SK-N-SH (cell line): ENCODE data around the gene MRPL54. TPM values are rescaled to one million over a fixed set of nuclear protein-coding genes. Genes with fewer than 3 reads are reported as not detected.

Experiments
- CTCF ChIA-PET: fragments of 300-600, 350-600 bp; formaldehyde crosslinking; extraction: SDS; loops from one replicate; lab custom pipeline; 2021; lab: Yijun Ruan, JAX
- POLR2A ChIA-PET: fragments of 350-600 bp; sonication (Branson Sonifier 250); formaldehyde crosslinking; extraction: SDS; loops from one replicate; lab custom pipeline; 2020; ENCODE audit warnings: antibody characterized with exemption, inconsistent platforms; lab: Yijun Ruan, JAX
- DNase-seq: peaks from one replicate; pipeline ENCODE4 v3.0.0; 2012
- H2AFZ ChIP-seq: fragments of 200-600 bp; sonication (generic); 2 replicates; pipeline ENCODE4 v1.8.1; 2016; ENCODE audit warnings: antibody characterized with exemption, mild to moderate bottlenecking, low read depth
- H3F3A ChIP-seq: fragments of 200-600 bp; sonication (generic); replicated peaks from 2 replicates; pipeline ENCODE3; 2016; ENCODE audit warnings: antibody characterized with exemption, mild to moderate bottlenecking; ENCODE audit not compliant: insufficient read depth
- H3K27ac ChIP-seq, 2 experiments: fragments of 200-500 bp in 1 of 2; fragments of 200-600 bp in 1 of 2; sonication (Bioruptor generic) in 1 of 2; sonication (generic), shearing (Covaris generic) in 1 of 2; 2 replicates each; pipeline versions ENCODE4 v1.5.1 to v1.6.1; 2014 to 2016; ENCODE audit warnings: low read depth in 2 of 2, inconsistent platforms in 1 of 2, low read length in 1 of 2, mild to moderate bottlenecking in 1 of 2, mixed read lengths in 1 of 2
- H3K27me3 ChIP-seq: fragments of 200-600 bp; sonication (generic), shearing (Covaris generic); 2 replicates; pipeline ENCODE4 v1.6.1; 2016; ENCODE audit warnings: mixed run types; ENCODE audit not compliant: insufficient read depth
- H3K36me3 ChIP-seq, 2 experiments: fragments of 200-500 bp in 1 of 2; fragments of 200-600 bp in 1 of 2; sonication (Bioruptor generic) in 1 of 2; sonication (generic) in 1 of 2; replicated peaks in 1 of 2; 2 replicates each; pipeline versions ENCODE3 to v1.5.1; 2014 to 2016; ENCODE audit warnings: low read length in 1 of 2, mild to moderate bottlenecking in 1 of 2; ENCODE audit not compliant: insufficient read depth in 2 of 2, control insufficient read depth in 1 of 2
- H3K4me1 ChIP-seq, 2 experiments: fragments of 200-500 bp in 1 of 2; fragments of 200-600 bp in 1 of 2; sonication (Bioruptor generic) in 1 of 2; sonication (generic), shearing (Covaris generic) in 1 of 2; 2 replicates each; pipeline versions ENCODE4 v1.5.1 to v1.6.1; 2014 to 2016; ENCODE audit warnings: low read depth in 1 of 2, low read length in 1 of 2, mixed run types in 1 of 2; ENCODE audit not compliant: insufficient read depth in 2 of 2, control insufficient read depth in 1 of 2
- H3K4me2 ChIP-seq: fragments of 200-600 bp; sonication (generic), shearing (Covaris generic); 2 replicates; pipeline ENCODE4 v1.6.1; 2017; ENCODE audit warnings: mixed run types
- H3K4me3 ChIP-seq, 2 experiments: fragments of 200-500 bp in 1 of 2; fragments of 200-600 bp in 1 of 2; sonication (Bioruptor generic) in 1 of 2; sonication (generic), shearing (Covaris generic) in 1 of 2; 2 replicates each; pipeline versions ENCODE4 v1.5.1 to v1.8.1; 2014 to 2016; ENCODE audit warnings: low read depth in 2 of 2, inconsistent platforms in 1 of 2, low read length in 1 of 2, mild to moderate bottlenecking in 1 of 2, mixed read lengths in 1 of 2, moderate library complexity in 1 of 2
- H3K79me2 ChIP-seq: fragments of 200-600 bp; sonication (generic); 2 replicates; pipeline ENCODE4 v1.8.1; 2017; ENCODE audit warnings: mild to moderate bottlenecking; ENCODE audit not compliant: insufficient read depth
- H3K9ac ChIP-seq: fragments of 200-600 bp; sonication (generic); 2 replicates; pipeline ENCODE4 v1.6.1; 2017; ENCODE audit warnings: mixed run types
- H3K9me2 ChIP-seq: fragments of 200-600 bp; sonication (generic); 2 replicates; pipeline ENCODE4 v1.6.1; 2017; ENCODE audit warnings: mixed run types
- H3K9me3 ChIP-seq: fragments of 200-600 bp; sonication (generic); 2 replicates; pipeline ENCODE4 v1.6.1; 2017; ENCODE audit warnings: mixed run types, mild to moderate bottlenecking, moderate library complexity
- H4K20me1 ChIP-seq: fragments of 200-600 bp; sonication (generic); 2 replicates; pipeline ENCODE4 v1.6.1; 2017; ENCODE audit warnings: mild to moderate bottlenecking, mixed run types; ENCODE audit not compliant: insufficient read depth
- FOXM1 ChIP-seq: IDR thresholded peaks from 2 replicates; pipeline ENCODE4 v1.4.0; 2012; ENCODE audit warnings: low read depth, mild to moderate bottlenecking
- GABPA ChIP-seq: IDR thresholded peaks from 2 replicates; pipeline ENCODE4 v1.4.0; 2012; ENCODE audit warnings: low read depth, mild to moderate bottlenecking
- GATA2 ChIP-seq: sonication (generic); formaldehyde crosslinking; IDR thresholded peaks from 2 replicates; pipeline ENCODE4 v1.5.0; 2020; ENCODE audit warnings: mild to moderate bottlenecking, missing genetic modification reagents
- IRF3 ChIP-seq: fragments of 150-350 bp; IDR thresholded peaks from 2 replicates; pipeline ENCODE4 v1.6.1; 2016; ENCODE audit warnings: mild to moderate bottlenecking, low read depth, low read length
- MAX ChIP-seq: IDR thresholded peaks from 2 replicates; pipeline ENCODE4 v1.4.0; 2012; ENCODE audit warnings: low read depth
- MEF2A ChIP-seq: IDR thresholded peaks from 2 replicates; pipeline ENCODE4 v1.4.0; 2012; ENCODE audit warnings: low read depth, borderline replicate concordance
- MXI1 ChIP-seq: IDR thresholded peaks from 2 replicates; pipeline ENCODE4 v1.6.1; 2012; ENCODE audit warnings: mild to moderate bottlenecking, low read depth, low read length, improper control_type of control experiment
- NFIC ChIP-seq: IDR thresholded peaks from 2 replicates; pipeline ENCODE4 v1.4.0; 2012; ENCODE audit warnings: borderline replicate concordance
- RAD21 ChIP-seq: IDR thresholded peaks from 2 replicates; pipeline ENCODE4 v1.6.1; 2012; ENCODE audit warnings: mild to moderate bottlenecking, low read length
- REST ChIP-seq: IDR thresholded peaks from 2 replicates; pipeline ENCODE4 v1.6.1; 2012; ENCODE audit warnings: mild to moderate bottlenecking, low read depth, low read length, moderate library complexity
- RFX5 ChIP-seq: IDR thresholded peaks from 2 replicates; pipeline ENCODE4 v1.6.1; 2012; ENCODE audit warnings: mild to moderate bottlenecking, improper control_type of control experiment, low read length
- SMC3 ChIP-seq: IDR thresholded peaks from 2 replicates; pipeline ENCODE4 v1.6.1; 2012; ENCODE audit warnings: low read depth, low read length, improper control_type of control experiment
- TAF1 ChIP-seq: IDR thresholded peaks from 2 replicates; pipeline ENCODE4 v1.6.1; 2012; ENCODE audit warnings: low read depth, mild to moderate bottlenecking, low read length, moderate library complexity, borderline replicate concordance
- TCF12 ChIP-seq: IDR thresholded peaks from 2 replicates; pipeline ENCODE4 v1.4.0; 2012
- USF1 ChIP-seq: IDR thresholded peaks from 2 replicates; pipeline ENCODE4 v1.4.0; 2012; ENCODE audit warnings: low read depth, borderline replicate concordance
- WGBS: methylation state at CpG from one replicate; pipeline ENCODE4 v1.1.6; 2017; ENCODE audit warnings: low lambda C conversion rate; 5-methylcytosine and 5-hydroxymethylcytosine counted together
- polyA plus RNA-seq, 3 experiments: library from polyadenylated mRNA; depleted of rRNA; stranded (reverse); fragments of >200 nt; gene quantifications; 2 replicates each; pipeline ENCODE4 v1.2.3, GENCODE V29; 2012

The MRPL54 gene
- polyA plus RNA-seq, 1 of the 3 experiments (the other 2 are of a cell fraction) = 125 TPM

GRCh38 chr19:3775831-3776230, 13.3 kb downstream of the MRPL54 start:
- H2AFZ ChIP-seq = no peak overlapping the region
- POLR2A ChIA-PET = no interaction called here
- H3K27ac ChIP-seq = no peak overlapping the region
- no peak overlapping the region for H3K4me3 ChIP-seq
- no peak for DNase-seq
- H4K20me1 ChIP-seq = no peaks in the 10 kb centered on the region
- H3K4me2 ChIP-seq = no peak overlapping the region
- peaks cover 22% of the 10 kb centered on the region for H3K27me3 ChIP-seq
- H3F3A ChIP-seq = no peaks in the 10 kb centered on the region
- H3K36me3 ChIP-seq = no peaks in the 10 kb centered on the region
- H3K4me1 ChIP-seq = no peaks in the 10 kb centered on the region
- CTCF ChIA-PET = interaction anchor here (0.8 kb wide), 1 partner anchor 54 kb away, joined by 3 read pairs; no protein-coding TSS in a partner anchor
- WGBS = 69% methylated on average over 3 of the region's 5 CpGs
- no peaks in the 10 kb centered on the region for H3K79me2 ChIP-seq
- TF ChIP-seq RFX5 (no peak), GATA2 (CRISPR knock-in tag) (no peak), MEF2A (no peak), IRF3 (no peak), MXI1 (no peak), REST (no peak), TAF1 (no peak), MAX (no peak), USF1 (no peak), FOXM1 (no peak), SMC3 (no peak)
- no peaks in the 10 kb centered on the region for H3K9me2 ChIP-seq
- no peak overlapping the region for H3K9ac ChIP-seq
- no peaks in the 10 kb centered on the region for H3K9me3 ChIP-seq

- no peak for DNase-seq
- no peaks in the 10 kb centered on the region for H3K36me3 ChIP-seq
- 0 out of 2 replicates have a peak, but pooled peaks cover 2% of the 10 kb centered on the region for H3K9me3 ChIP-seq
- no peak overlapping the region for H3K4me2 ChIP-seq
- H3K27ac ChIP-seq = no peak overlapping the region
- 66% methylated on average over 1 of the region's 1 CpG for WGBS
- H3F3A ChIP-seq = no peaks in the 10 kb centered on the region
- TF ChIP-seq GABPA = no peak
- no peak for TF ChIP-seq MEF2A
- no peak for TF ChIP-seq RAD21
- TF ChIP-seq NFIC = no peak
- TF ChIP-seq SMC3 = no peak
- no peak for TF ChIP-seq FOXM1
- TF ChIP-seq TCF12 = no peak
- TF ChIP-seq, all 33 proteins: peak for 0
- peaks cover 22% of the 10 kb centered on the region for H3K27me3 ChIP-seq
- no peaks in the 10 kb centered on the region for H4K20me1 ChIP-seq
- no peaks in the 10 kb centered on the region for H3K79me2 ChIP-seq
- ChIA-PET CTCF (no interaction called here), POLR2A (no interaction called here)
- no peak overlapping the region for H3K9ac ChIP-seq
- H3K4me3 ChIP-seq = no peak overlapping the region
- no peaks in the 10 kb centered on the region for H3K4me1 ChIP-seq
- H2AFZ ChIP-seq = no peak overlapping the region
- H3K9me2 ChIP-seq = no peaks in the 10 kb centered on the region
Measured at GRCh38 chr19:3776479-3777040, 14.1 kb downstream of the MRPL54 start.
